Transverse colon (tissue), 4 donors: ENCODE data around the gene ZNF341. TPM values are rescaled to one million over a fixed set of nuclear protein-coding genes. Genes with fewer than 3 reads are reported as not detected.

Source experiments
- DNase-seq: peaks from one replicate; pipeline ENCODE4 v3.0.0-alpha.2; 2019
- H3K27ac ChIP-seq, 4 donors: fragments of 200-600 bp; sonication (generic); 2 replicates each; pipeline ENCODE4 v1.5.1; 2016 to 2018; ENCODE audit warnings: inconsistent platforms in 4 of 4
- H3K27me3 ChIP-seq: fragments of 200-600 bp; sonication (generic); 2 replicates; pipeline ENCODE4 v1.5.1; 2017; ENCODE audit warnings: inconsistent platforms
- H3K36me3 ChIP-seq, 4 donors: fragments of 200-600 bp; sonication (generic); 2 replicates each; pipeline ENCODE4 v1.5.1; 2017 to 2019; ENCODE audit warnings: inconsistent platforms in 4 of 4
- H3K4me1 ChIP-seq, 4 donors: fragments of 200-600 bp; sonication (generic); 2 replicates each; pipeline ENCODE4 v1.5.1; 2017 to 2020; ENCODE audit warnings: inconsistent platforms in 4 of 4
- H3K4me3 ChIP-seq, 4 donors: fragments of 200-600 bp; sonication (generic); 1 replicate in 1 of 4; 2 replicates in 3 of 4; pipeline versions ENCODE4 v1.5.1 to v1.6.1; 2017 to 2019; ENCODE audit warnings: inconsistent platforms in 4 of 4
- H3K9me3 ChIP-seq, 2 donors: fragments of 200-600 bp; sonication (generic); 2 replicates each; pipeline ENCODE4 v1.5.1; 2017 to 2019; ENCODE audit warnings: inconsistent platforms in 2 of 2
- CTCF ChIP-seq, 5 experiments: fragments of 200-600 bp in 3 of 5; fragments of 450-650 bp in 2 of 5; sonication (generic) in 3 of 5; IDR thresholded peaks; 1 replicate in 2 of 5; 2 replicates in 3 of 5; pipeline ENCODE4 v1.5.1; 2016 to 2017; ENCODE audit warnings: antibody characterized with exemption in 5 of 5, inconsistent platforms in 3 of 5, mild to moderate bottlenecking in 2 of 5, moderate library complexity in 1 of 5
- EP300 ChIP-seq: sonication (generic); formaldehyde crosslinking; IDR thresholded peaks from one replicate; pipeline ENCODE4 v1.6.1; 2017; ENCODE audit warnings: antibody characterized with exemption, low read depth
- POLR2A ChIP-seq: fragments of 450-650 bp; IDR thresholded peaks from one replicate; pipeline ENCODE4 v1.6.1; 2016; ENCODE audit warnings: antibody characterized with exemption, mild to moderate bottlenecking, moderate library complexity
- POLR2AphosphoS5 ChIP-seq, 3 donors: sonication (generic); formaldehyde crosslinking; IDR thresholded peaks; one replicate each; pipeline ENCODE4 v1.6.1; 2016; ENCODE audit warnings: antibody characterized with exemption in 3 of 3
- WGBS, 2 donors: methylation state at CpG; one replicate each; pipeline ENCODE4 v1.1.5; 2018; ENCODE audit warnings: low coverage in 1 of 2; 5-methylcytosine and 5-hydroxymethylcytosine counted together
- in situ Hi-C, 4 donors: fragments of 200-750 bp; cut with MboI; loops; one replicate each; pipeline versions ENCODE4 v1.15.0 to v1.15.1; 2017; ENCODE audit warnings: low sequenced_read_pairs in 3 of 4, low pct_ligation_motif_present in 1 of 4, low pct_unique_long_range_greater_than_20kb in 1 of 4
- intact Hi-C: fragments of 100-400 bp; cut with DNase I; formaldehyde crosslinking; loops from one replicate; pipeline ENCODE4 v1.15.1; 2023; ENCODE audit warnings: low total_unique reads
- total RNA-seq, 4 donors: library from RNA; depleted of rRNA; stranded (reverse); fragments of >200 nt; gene quantifications; one replicate each; pipeline ENCODE4 v1.1.0, GENCODE V29; 2016

Gene ZNF341
- total RNA-seq, 4 donors from 2014 or later: 3.8 to 7.2 (median 7.1) TPM

- in situ Hi-C loops: no loop called here
- TF ChIP-seq CTCF (IDR thresholded peaks at IDR 0.05): no peak
- no peak for TF ChIP-seq POLR2A
- no peak for TF ChIP-seq POLR2AphosphoS5 (IDR thresholded peaks at IDR 0.05)
- no peak for TF ChIP-seq EP300
Measured at GRCh38 chr20:33709905-33710541, 21.8 kb upstream of the ZNF341 start.

GRCh38 chr20:33710681-33711445 lies 20.9 kb upstream of the ZNF341 start:
- whole genome bisulfite sequencing, 2 donors: 59 to 65% methylated on average over 8 to 14 of the region's 14 CpGs
- TF ChIP-seq POLR2AphosphoS5 (IDR thresholded peaks at IDR 0.05): no peak
- no peak for TF ChIP-seq EP300
- no peak for TF ChIP-seq CTCF (IDR thresholded peaks at IDR 0.05)
- TF ChIP-seq POLR2A: no peak
- H3K27ac ChIP-seq: no peak overlapping the region
- no peak for DNase-seq
- H3K27me3 ChIP-seq: no peaks in the 10 kb centered on the region
- no peak overlapping the region for H3K4me3 ChIP-seq
- intact Hi-C loops (no loop called here), in situ Hi-C loops (no loop called here)
- H3K9me3 ChIP-seq: no peaks in the 10 kb centered on the region
- peaks cover 0 to 10% (median 4%) of the 10 kb centered on the region in 4 donors for H3K36me3 ChIP-seq
- H3K4me1 ChIP-seq: no peaks in the 10 kb centered on the region

More at GRCh38 chr20:33709905-33710541, 21.8 kb upstream of the ZNF341 start:
- 72 to 80% methylated on average over 10 to 16 of the region's 16 CpGs for WGBS, 2 donors
- no peaks in the 10 kb centered on the region for H3K4me1 ChIP-seq
- H3K4me3 ChIP-seq: no peak overlapping the region
- no peak overlapping the region for H3K27ac ChIP-seq
- no peaks in the 10 kb centered on the region for H3K27me3 ChIP-seq
- no peaks in the 10 kb centered on the region for H3K9me3 ChIP-seq
- intact Hi-C loops: no loop called here
- no peak for DNase-seq
- peaks cover 0 to 10% (median 4%) of the 10 kb centered on the region in 4 donors for H3K36me3 ChIP-seq

- WGBS, 2 donors: 0 to 50% methylated on average over 1 of the region's 1 CpG
- Histone ChIP-seq H3K27ac (no peak overlapping the region), H3K4me1 (no peaks in the 10 kb centered on the region), H3K4me3 (no peak overlapping the region), H3K36me3 (peaks cover 0 to 10% (median 4%) of the 10 kb centered on the region in 4 donors), H3K9me3 (no peaks in the 10 kb centered on the region), H3K27me3 (no peaks in the 10 kb centered on the region)
- intact Hi-C loops: no loop called here
- no peak for DNase-seq
- in situ Hi-C loops: no loop called here
- TF ChIP-seq CTCF (IDR thresholded peaks at IDR 0.05): no peak
- TF ChIP-seq POLR2AphosphoS5 (IDR thresholded peaks at IDR 0.05): no peak
- no peak for TF ChIP-seq EP300
- no peak for TF ChIP-seq POLR2A
Measured at GRCh38 chr20:33711446-33711738, 20.4 kb upstream of the ZNF341 start.

- 88 to 94% methylated on average over 3 to 10 of the region's 10 CpGs for WGBS, 2 donors
- TF ChIP-seq CTCF (IDR thresholded peaks at IDR 0.05): no peak
- H3K9me3 ChIP-seq: no peaks in the 10 kb centered on the region
- no peak overlapping the region for H3K4me3 ChIP-seq
- intact Hi-C loops (no loop called here), in situ Hi-C loops (no loop called here)
- H3K4me1 ChIP-seq: peaks cover 0 to 4% (median 0%) of the 10 kb centered on the region in 4 donors
- H3K27me3 ChIP-seq: no peaks in the 10 kb centered on the region
- DNase-seq: no peak
- peaks cover 0 to 10% (median 4%) of the 10 kb centered on the region in 4 donors for H3K36me3 ChIP-seq
- H3K27ac ChIP-seq: no peak overlapping the region
Measured at GRCh38 chr20:33713865-33714367, 17.9 kb upstream of the ZNF341 start.
